ENCODE measurements around the gene STAT5B. TPM values are rescaled to one million over a fixed set of nuclear protein-coding genes. Genes with fewer than 3 reads are reported as not detected.

Gene STAT5B
- total RNA-seq, 1 experiment from 2014 or later, result 36.4 TPM

GRCh38 chr17:42284566-42284965 lies 8.4 kb upstream of the STAT5B start (continued):
- TF ChIP-seq ZNF219 (CRISPR knock-in tag; IDR thresholded peaks at IDR 0.05; ENCODE audit: borderline replicate concordance) (no peak), ZNF263 (CRISPR knock-in tag; IDR thresholded peaks at IDR 0.05; ENCODE audit: low read depth) (no peak), ZNF416 (CRISPR knock-in tag; IDR thresholded peaks at IDR 0.05) (no peak), RORB (CRISPR knock-in tag; IDR thresholded peaks at IDR 0.05) (no peak), ATF3 (CRISPR knock-in tag; conservative IDR thresholded peaks at IDR 0.05) (no peak), MYBL2 (CRISPR knock-in tag; IDR thresholded peaks at IDR 0.05) (no peak), ERG (CRISPR knock-in tag; IDR thresholded peaks at IDR 0.05) (no peak), SP1 (CRISPR knock-in tag; conservative IDR thresholded peaks at IDR 0.05) (no peak), TEAD4 (CRISPR knock-in tag; IDR thresholded peaks at IDR 0.05) (no peak), IRF2 (CRISPR knock-in tag; IDR thresholded peaks at IDR 0.05; ENCODE audit: borderline replicate concordance, low read depth) (no peak), JAZF1 (CRISPR knock-in tag; IDR thresholded peaks at IDR 0.05) (no peak)
- TF ChIP-seq, protein P1, sequence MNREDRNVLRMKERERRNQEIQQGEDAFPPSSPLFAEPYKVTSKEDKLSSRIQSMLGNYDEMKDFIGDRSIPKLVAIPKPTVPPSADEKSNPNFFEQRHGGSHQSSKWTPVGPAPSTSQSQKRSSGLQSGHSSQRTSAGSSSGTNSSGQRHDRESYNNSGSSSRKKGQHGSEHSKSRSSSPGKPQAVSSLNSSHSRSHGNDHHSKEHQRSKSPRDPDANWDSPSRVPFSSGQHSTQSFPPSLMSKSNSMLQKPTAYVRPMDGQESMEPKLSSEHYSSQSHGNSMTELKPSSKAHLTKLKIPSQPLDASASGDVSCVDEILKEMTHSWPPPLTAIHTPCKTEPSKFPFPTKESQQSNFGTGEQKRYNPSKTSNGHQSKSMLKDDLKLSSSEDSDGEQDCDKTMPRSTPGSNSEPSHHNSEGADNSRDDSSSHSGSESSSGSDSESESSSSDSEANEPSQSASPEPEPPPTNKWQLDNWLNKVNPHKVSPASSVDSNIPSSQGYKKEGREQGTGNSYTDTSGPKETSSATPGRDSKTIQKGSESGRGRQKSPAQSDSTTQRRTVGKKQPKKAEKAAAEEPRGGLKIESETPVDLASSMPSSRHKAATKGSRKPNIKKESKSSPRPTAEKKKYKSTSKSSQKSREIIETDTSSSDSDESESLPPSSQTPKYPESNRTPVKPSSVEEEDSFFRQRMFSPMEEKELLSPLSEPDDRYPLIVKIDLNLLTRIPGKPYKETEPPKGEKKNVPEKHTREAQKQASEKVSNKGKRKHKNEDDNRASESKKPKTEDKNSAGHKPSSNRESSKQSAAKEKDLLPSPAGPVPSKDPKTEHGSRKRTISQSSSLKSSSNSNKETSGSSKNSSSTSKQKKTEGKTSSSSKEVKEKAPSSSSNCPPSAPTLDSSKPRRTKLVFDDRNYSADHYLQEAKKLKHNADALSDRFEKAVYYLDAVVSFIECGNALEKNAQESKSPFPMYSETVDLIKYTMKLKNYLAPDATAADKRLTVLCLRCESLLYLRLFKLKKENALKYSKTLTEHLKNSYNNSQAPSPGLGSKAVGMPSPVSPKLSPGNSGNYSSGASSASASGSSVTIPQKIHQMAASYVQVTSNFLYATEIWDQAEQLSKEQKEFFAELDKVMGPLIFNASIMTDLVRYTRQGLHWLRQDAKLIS (CRISPR knock-in tag; IDR thresholded peaks at IDR 0.05; ENCODE audit: borderline replicate concordance), result no peak

DNA sequence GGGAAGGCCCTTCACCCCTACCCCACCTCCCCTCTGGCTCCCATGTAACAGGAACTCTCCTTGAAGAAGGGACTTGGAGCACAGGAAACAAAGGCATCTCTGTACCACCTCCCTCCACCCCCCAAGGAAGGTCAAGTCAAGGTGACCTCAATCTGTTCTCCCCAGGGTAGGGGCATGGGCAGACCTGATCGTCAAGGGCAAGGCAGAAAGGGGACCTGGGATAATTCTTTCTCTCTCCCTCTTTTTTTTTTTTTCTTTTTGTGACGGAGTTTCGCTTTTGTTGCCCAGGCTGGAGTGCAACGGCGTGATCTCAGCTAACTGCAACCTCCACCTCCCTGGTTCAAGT lies 7.8 kb upstream of the STAT5B start:
- no peak for ATAC-seq
- TF ChIP-seq HMGXB4 (CRISPR knock-in tag; IDR thresholded peaks at IDR 0.05) (no peak), IRF1 (CRISPR knock-in tag; IDR thresholded peaks at IDR 0.05) (no peak), E2F5 (CRISPR knock-in tag; IDR thresholded peaks at IDR 0.05) (no peak), PREB (CRISPR knock-in tag; IDR thresholded peaks at IDR 0.05; ENCODE audit: borderline replicate concordance) (no peak), RORB (CRISPR knock-in tag; IDR thresholded peaks at IDR 0.05) (no peak), ZNF416 (CRISPR knock-in tag; IDR thresholded peaks at IDR 0.05) (no peak), FOXP1 (CRISPR knock-in tag; IDR thresholded peaks at IDR 0.05; ENCODE audit: borderline replicate concordance) (no peak), ZNF423 (CRISPR knock-in tag; IDR thresholded peaks at IDR 0.05) (no peak)
- TF ChIP-seq, protein P2, sequence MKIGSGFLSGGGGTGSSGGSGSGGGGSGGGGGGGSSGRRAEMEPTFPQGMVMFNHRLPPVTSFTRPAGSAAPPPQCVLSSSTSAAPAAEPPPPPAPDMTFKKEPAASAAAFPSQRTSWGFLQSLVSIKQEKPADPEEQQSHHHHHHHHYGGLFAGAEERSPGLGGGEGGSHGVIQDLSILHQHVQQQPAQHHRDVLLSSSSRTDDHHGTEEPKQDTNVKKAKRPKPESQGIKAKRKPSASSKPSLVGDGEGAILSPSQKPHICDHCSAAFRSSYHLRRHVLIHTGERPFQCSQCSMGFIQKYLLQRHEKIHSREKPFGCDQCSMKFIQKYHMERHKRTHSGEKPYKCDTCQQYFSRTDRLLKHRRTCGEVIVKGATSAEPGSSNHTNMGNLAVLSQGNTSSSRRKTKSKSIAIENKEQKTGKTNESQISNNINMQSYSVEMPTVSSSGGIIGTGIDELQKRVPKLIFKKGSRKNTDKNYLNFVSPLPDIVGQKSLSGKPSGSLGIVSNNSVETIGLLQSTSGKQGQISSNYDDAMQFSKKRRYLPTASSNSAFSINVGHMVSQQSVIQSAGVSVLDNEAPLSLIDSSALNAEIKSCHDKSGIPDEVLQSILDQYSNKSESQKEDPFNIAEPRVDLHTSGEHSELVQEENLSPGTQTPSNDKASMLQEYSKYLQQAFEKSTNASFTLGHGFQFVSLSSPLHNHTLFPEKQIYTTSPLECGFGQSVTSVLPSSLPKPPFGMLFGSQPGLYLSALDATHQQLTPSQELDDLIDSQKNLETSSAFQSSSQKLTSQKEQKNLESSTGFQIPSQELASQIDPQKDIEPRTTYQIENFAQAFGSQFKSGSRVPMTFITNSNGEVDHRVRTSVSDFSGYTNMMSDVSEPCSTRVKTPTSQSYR (CRISPR knock-in tag; IDR thresholded peaks at IDR 0.05), result no peak
- POLR2A ChIA-PET, result no interaction called here
- Mint-ChIP-seq H3K9me3 (no peaks in the 10 kb centered on the region), H3K4me3 (no peak overlapping the region), H3K36me3 (no peaks in the 10 kb centered on the region), H3K27me3 (ENCODE audit: low read depth) (peaks cover 19% of the 10 kb centered on the region), H3K27ac (no peak overlapping the region), H3K4me1 (peaks cover 22% of the 10 kb centered on the region)
- DNase-seq (ENCODE audit: low spot score), result no peak
- CTCF ChIA-PET, result interaction anchor here (1.0 to 1.6 kb wide), 4 partner anchors 28 to 244 kb away, joined by 3 to 5 read pairs (median 4); no protein-coding TSS in a partner anchor
